PFSK-1 (cell line): ENCODE data around the gene SPINDOC.

Source experiments
- FOXP2 ChIP-seq: optimal IDR thresholded peaks from 2 replicates; pipeline ENCODE3; 2011; ENCODE audit warnings: borderline replicate concordance, control low read depth, inconsistent platforms; ENCODE audit not compliant: insufficient read depth; ENCODE audit errors: extremely low read length, extremely low read depth
- POLR2AphosphoS5 ChIP-seq: IDR thresholded peaks from 2 replicates; pipeline ENCODE4 v1.6.1; 2012; ENCODE audit warnings: low read depth, mild to moderate bottlenecking, control low read depth, low read length, moderate library complexity
- REST ChIP-seq, 2 experiments: IDR thresholded peaks; 2 replicates each; pipeline versions ENCODE4 v1.6.1 to v1.8.0; 2011 to 2012; ENCODE audit warnings: low read depth in 2 of 2, low read length in 2 of 2, control low read depth in 1 of 2, inconsistent platforms in 1 of 2, mild to moderate bottlenecking in 1 of 2, moderate library complexity in 1 of 2; ENCODE audit not compliant: insufficient read depth in 1 of 2
- SIN3A ChIP-seq: IDR thresholded peaks from 2 replicates; pipeline ENCODE4 v1.6.1; 2012; ENCODE audit warnings: mild to moderate bottlenecking, low read length, moderate library complexity, borderline replicate concordance; ENCODE audit not compliant: insufficient read depth
- TAF1 ChIP-seq: IDR thresholded peaks from 2 replicates; pipeline ENCODE4 v1.6.1; 2012; ENCODE audit warnings: low read length, control low read depth, borderline replicate concordance; ENCODE audit not compliant: insufficient read depth

Gene SPINDOC

GRCh38 chr11:63821411-63821810, 8.2 kb downstream of the SPINDOC start:
- TF ChIP-seq REST (IDR thresholded peaks at IDR 0.05; ENCODE audit: insufficient read depth in 1 of 2, low read depth in 2 of 2, low read length in 2 of 2) = no peak

GRCh38 chr11:63826471-63827190, 13.4 kb downstream of the SPINDOC start:
- TF ChIP-seq SIN3A = no peak
- TF ChIP-seq FOXP2 = no peak
- TF ChIP-seq TAF1 = no peak
- TF ChIP-seq REST (IDR thresholded peaks at IDR 0.05; ENCODE audit: insufficient read depth in 1 of 2, low read depth in 2 of 2, low read length in 2 of 2) = no peak
- no peak for TF ChIP-seq POLR2AphosphoS5

GRCh38 chr11:63829823-63830489, 16.7 kb downstream of the SPINDOC start:
- TF ChIP-seq SIN3A (no peak), TAF1 (no peak), REST (IDR thresholded peaks at IDR 0.05; ENCODE audit: insufficient read depth in 1 of 2, low read depth in 2 of 2, low read length in 2 of 2) (no peak), POLR2AphosphoS5 (no peak), FOXP2 (no peak)

GRCh38 chr11:63831326-63831725, 18.1 kb downstream of the SPINDOC start:
- no peak for TF ChIP-seq SIN3A
- TF ChIP-seq POLR2AphosphoS5 = no peak
- TF ChIP-seq FOXP2 = no peak
- no peak for TF ChIP-seq REST (IDR thresholded peaks at IDR 0.05; ENCODE audit: insufficient read depth in 1 of 2, low read depth in 2 of 2, low read length in 2 of 2)
- TF ChIP-seq TAF1 = no peak

- TF ChIP-seq SIN3A (no peak), POLR2AphosphoS5 (no peak), FOXP2 (no peak), TAF1 (no peak), REST (IDR thresholded peaks at IDR 0.05; ENCODE audit: insufficient read depth in 1 of 2, low read depth in 2 of 2, low read length in 2 of 2) (no peak)
Observed at GRCh38 chr11:63832336-63832735, 19.1 kb downstream of the SPINDOC start.
